GM18907 (cell line): ENCODE measurements around the gene ZNF716.
"Not testable (repeated sequence)": the region's sequence is repeated elsewhere in the genome, so short reads cannot be mapped to it uniquely, and the experiment has no call there.

Experiments
- ATAC-seq: cut with Tn5 transposase; IDR thresholded peaks from one replicate; pipeline ENCODE4 v1.9.1; 2021; ENCODE audit warnings: mild to moderate bottlenecking, moderate library complexity; ENCODE audit not compliant: unreplicated experiment

ZNF716 gene

DNA sequence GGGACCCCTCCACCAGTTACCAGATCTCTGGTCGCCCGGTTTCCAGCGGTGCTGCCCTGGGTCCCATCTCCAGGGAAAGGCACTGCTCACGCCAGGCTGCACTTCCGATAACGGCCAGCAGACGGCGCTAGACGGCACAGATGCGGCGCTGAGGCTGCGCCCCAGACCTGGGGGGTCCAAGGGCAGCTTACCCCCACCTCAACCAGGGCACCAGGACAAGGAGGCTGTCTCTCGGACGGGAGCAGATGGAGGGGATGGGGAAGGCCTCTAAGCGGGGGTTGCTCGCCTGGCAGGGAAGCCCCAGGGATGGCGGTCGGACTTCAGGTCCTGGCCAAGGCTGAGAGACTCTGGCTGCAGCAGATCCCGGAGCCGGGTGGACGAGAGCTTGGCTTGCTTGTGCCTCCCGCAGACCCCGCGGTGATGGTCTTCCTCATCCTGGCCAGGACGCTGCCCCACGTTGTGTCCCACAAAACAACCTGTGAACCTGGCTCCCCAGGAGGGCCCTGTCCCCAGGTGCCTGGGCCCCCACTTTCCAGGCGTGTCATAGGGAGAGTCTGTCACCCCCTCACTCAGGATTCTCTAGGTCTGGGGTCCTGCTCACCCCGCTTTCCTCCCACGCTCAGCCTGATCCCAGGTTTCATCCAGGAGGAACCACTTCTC, 23.9 kb upstream of the ZNF716 start:
- no peak for ATAC-seq

DNA sequence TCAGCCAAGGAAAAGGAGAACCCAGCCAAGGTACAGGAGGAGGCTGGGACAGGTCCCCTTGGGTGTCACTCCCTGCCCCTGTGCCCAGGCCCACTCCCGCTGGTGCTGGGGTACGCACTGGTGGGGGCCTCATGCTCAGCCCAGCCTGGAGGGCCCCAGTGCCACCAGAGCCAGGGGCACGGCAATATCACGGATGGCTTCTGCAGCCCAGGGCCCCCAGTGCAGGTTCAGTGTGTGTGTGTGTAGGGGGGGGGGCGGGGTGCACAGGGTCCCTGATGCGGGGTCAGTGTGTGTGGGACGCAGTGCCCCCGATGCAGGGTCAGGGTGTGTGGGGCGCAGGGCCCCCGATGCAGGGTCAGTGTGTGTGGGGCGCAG, 23.4 kb upstream of the ZNF716 start:
- ATAC-seq, result no peak

- no peak for ATAC-seq
Measured at GRCh38 chr7:57427146-57427545, 22.8 kb upstream of the ZNF716 start.

- no peak for ATAC-seq
Measured at GRCh38 chr7:57427594-57427993, 22.4 kb upstream of the ZNF716 start.

- no peak for ATAC-seq
Measured at GRCh38 chr7:57432583-57432982, 17.4 kb upstream of the ZNF716 start.

DNA sequence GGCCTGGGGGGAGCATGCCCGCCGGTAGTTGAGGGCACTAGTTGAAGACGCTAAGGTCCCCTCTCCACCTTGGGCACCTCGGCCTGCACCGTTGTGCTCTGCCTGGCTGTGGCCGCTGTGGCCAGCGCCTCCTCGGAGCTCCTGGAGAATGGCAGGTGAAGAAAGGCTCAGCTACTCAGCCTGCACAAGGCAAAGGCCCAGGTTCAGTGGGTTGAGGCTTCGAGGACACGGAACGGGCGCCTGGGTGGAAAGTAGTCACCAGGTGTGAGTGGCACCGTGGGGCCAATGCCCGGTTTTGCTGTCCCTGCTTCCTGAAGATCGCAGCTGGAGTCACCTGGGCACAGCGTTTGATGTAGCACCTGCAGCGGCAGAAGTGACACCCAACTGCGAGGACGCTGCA, 12.4 kb upstream of the ZNF716 start:
- ATAC-seq, result no peak

DNA sequence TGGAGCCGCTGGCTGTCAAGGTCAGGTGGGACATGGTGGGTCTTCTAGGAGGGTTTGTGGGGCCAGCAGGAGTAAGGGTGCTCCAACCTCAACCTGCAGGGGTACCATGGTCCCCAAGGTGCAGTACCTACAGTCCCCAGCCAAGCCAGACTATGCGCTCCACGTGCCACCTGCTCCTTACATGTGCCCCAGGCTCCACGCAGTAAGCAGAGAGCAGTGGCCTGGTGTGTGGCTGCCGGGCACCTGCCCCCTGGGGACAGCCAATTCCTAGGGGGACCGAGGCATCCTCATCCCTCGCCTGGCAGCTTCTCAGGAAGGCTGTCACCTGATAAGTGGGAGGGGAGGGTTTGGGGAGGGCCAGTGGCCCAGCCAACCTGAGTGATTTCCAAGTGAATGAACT, 11.7 kb upstream of the ZNF716 start:
- ATAC-seq, result no peak

GRCh38 chr7:57443567-57443966, 6.4 kb upstream of the ZNF716 start:
- ATAC-seq, result no peak

DNA sequence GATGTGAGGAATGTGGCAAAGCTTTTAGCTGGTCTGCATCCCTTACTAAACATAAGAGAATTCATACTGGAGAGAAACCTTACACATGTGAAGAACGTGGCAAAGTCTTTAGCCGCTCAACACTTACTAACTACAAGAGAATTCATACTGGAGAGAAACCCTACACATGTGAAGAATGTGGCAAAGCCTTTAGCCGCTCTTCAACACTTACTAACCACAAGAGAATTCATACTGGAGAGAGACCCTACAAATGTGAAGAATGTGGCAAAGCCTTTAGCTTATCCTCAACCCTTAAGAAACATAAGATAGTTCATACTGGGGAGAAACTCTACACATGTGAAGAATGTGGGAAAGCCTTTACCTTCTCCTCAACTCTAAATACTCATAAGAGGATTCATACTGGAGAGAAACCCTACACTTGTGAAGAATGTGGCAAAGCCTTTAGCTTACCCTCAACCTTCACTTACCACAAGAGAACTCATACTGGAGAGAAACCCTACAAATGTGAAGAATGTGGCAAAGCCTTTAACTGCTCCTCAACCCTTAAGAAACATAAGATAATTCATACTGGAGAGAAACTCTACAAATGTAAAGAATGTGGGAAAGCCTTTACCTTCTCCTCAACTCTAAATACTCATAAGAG, 19.3 kb downstream of the ZNF716 start:
- not testable (repeated sequence) for ATAC-seq

- ATAC-seq, result not testable (repeated sequence)
Measured at GRCh38 chr7:57480304-57480703, 30.3 kb downstream of the ZNF716 start.

DNA sequence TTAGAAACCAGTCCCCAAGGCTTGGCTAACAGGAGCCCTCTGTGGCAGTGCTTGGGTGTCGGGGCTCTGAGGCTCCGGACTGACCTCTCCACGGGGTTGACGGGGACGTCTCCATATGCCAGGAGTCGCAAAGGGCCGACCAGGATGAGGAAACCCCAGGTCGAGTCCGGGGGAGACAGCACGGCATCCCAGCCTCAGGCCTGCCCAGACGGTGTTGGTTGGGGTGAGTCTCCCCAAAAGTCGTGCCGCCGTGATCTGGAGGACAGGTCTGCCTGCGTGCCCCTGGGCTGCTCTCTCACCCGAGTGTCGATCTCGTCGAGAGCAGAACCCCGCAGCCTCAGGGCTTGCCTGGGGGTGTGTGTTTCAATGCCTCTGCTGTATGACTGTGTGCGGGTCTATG, 35.0 kb downstream of the ZNF716 start:
- ATAC-seq, result not testable (repeated sequence)

- no peak for ATAC-seq
Measured at GRCh38 chr7:57487957-57488356, 38.0 kb downstream of the ZNF716 start.

- ATAC-seq, result not testable (repeated sequence)
Measured at GRCh38 chr7:57495111-57495510, 45.1 kb downstream of the ZNF716 start.

- ATAC-seq, result no peak
Measured at GRCh38 chr7:57496395-57496794, 46.4 kb downstream of the ZNF716 start.

DNA sequence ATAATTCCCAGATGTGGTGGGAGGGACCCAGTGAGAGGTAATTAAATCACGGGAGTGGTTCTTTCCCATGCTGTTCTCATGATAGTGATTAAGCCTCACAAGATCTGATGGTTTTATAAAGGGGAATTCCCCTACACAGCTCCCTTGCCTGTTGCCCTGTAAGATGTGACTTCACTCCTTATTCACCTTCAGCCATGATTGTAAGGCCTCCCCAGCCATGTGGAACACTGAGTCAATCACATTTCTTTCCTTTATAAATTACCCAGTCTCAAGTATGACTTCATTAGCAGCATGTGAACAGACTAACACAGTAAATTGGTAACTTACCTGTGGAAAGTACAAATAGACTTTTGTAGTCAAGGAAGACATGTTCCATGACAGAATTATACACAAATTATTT, 55.2 kb downstream of the ZNF716 start:
- no peak for ATAC-seq
